ENCODE data around the gene INHA.

The INHA gene

GRCh38 chr2:219561179-219562048, 10.7 kb upstream of the INHA start:
- TF ChIP-seq TAF1 (IDR thresholded peaks at IDR 0.05; ENCODE audit: borderline replicate concordance, insufficient read depth, low read length) (no peak), POLR2AphosphoS5 (IDR thresholded peaks at IDR 0.05; ENCODE audit: low read depth, low read length) (no peak), SIN3A (IDR thresholded peaks at IDR 0.05; ENCODE audit: borderline replicate concordance, insufficient read depth, low read length) (no peak), FOXP2 (optimal IDR thresholded peaks at IDR 0.05; ENCODE audit: borderline replicate concordance, extremely low read depth, extremely low read length, insufficient read depth) (no peak), REST (IDR thresholded peaks at IDR 0.05; ENCODE audit: insufficient read depth in 1 of 2, low read depth in 2 of 2, low read length in 2 of 2) (no peak)

GRCh38 chr2:219562049-219563020, 9.8 kb upstream of the INHA start:
- no peak for TF ChIP-seq TAF1 (IDR thresholded peaks at IDR 0.05; ENCODE audit: borderline replicate concordance, insufficient read depth, low read length)
- TF ChIP-seq REST (IDR thresholded peaks at IDR 0.05; ENCODE audit: insufficient read depth in 1 of 2, low read depth in 2 of 2, low read length in 2 of 2): no peak
- TF ChIP-seq FOXP2 (optimal IDR thresholded peaks at IDR 0.05; ENCODE audit: borderline replicate concordance, extremely low read depth, extremely low read length, insufficient read depth): no peak

GRCh38 chr2:219563271-219563928, 8.7 kb upstream of the INHA start:
- TF ChIP-seq SIN3A (IDR thresholded peaks at IDR 0.05; ENCODE audit: borderline replicate concordance, insufficient read depth, low read length): no peak
- no peak for TF ChIP-seq TAF1 (IDR thresholded peaks at IDR 0.05; ENCODE audit: borderline replicate concordance, insufficient read depth, low read length)
- no peak for TF ChIP-seq POLR2AphosphoS5 (IDR thresholded peaks at IDR 0.05; ENCODE audit: low read depth, low read length)

GRCh38 chr2:219565130-219566080, 6.7 kb upstream of the INHA start:
- no peak for TF ChIP-seq TAF1 (IDR thresholded peaks at IDR 0.05; ENCODE audit: borderline replicate concordance, insufficient read depth, low read length)
- no peak for TF ChIP-seq REST (IDR thresholded peaks at IDR 0.05; ENCODE audit: insufficient read depth in 1 of 2, low read depth in 2 of 2, low read length in 2 of 2)
- TF ChIP-seq SIN3A (IDR thresholded peaks at IDR 0.05; ENCODE audit: borderline replicate concordance, insufficient read depth, low read length): no peak
- no peak for TF ChIP-seq POLR2AphosphoS5 (IDR thresholded peaks at IDR 0.05; ENCODE audit: low read depth, low read length)
- TF ChIP-seq FOXP2 (optimal IDR thresholded peaks at IDR 0.05; ENCODE audit: borderline replicate concordance, extremely low read depth, extremely low read length, insufficient read depth): no peak

Measured in PFSK-1 (cell line).